SK-N-MC (cell line): Measurements from ENCODE around the gene ZNF319.
"Not testable (repeated sequence)": the region's sequence is repeated elsewhere in the genome, so short reads cannot be mapped to it uniquely, and the experiment has no call there.

Source experiments
- DNase-seq: peaks from one replicate; pipeline ENCODE4 v3.0.0-alpha.2; 2011; ENCODE audit warnings: low read depth, low spot score
- H3K27ac ChIP-seq: fragments of 200-600 bp; sonication (generic); 2 replicates; pipeline ENCODE4 v1.5.1; 2016; ENCODE audit warnings: mixed run types
- H3K36me3 ChIP-seq: fragments of 200-600 bp; sonication (generic); 2 replicates; pipeline ENCODE4 v1.6.1; 2017; ENCODE audit warnings: antibody characterized with exemption, low read length, mixed read lengths; ENCODE audit not compliant: insufficient read depth
- H3K4me3 ChIP-seq: fragments of 200-600 bp; sonication (generic); 2 replicates; pipeline ENCODE4 v1.5.1; 2016
- H3K9ac ChIP-seq: fragments of 200-600 bp; sonication (generic); 2 replicates; pipeline ENCODE4 v1.8.0; 2017; ENCODE audit warnings: mixed run types, mixed read lengths; ENCODE audit not compliant: insufficient read length
- H3K9me3 ChIP-seq: fragments of 200-600 bp; sonication (generic); 2 replicates; pipeline ENCODE4 v1.6.1; 2017; ENCODE audit warnings: low read depth, mild to moderate bottlenecking, antibody characterized with exemption, low read length, moderate library complexity, mixed read lengths
- EZH2 ChIP-seq: fragments of 200-600 bp; sonication (generic); IDR thresholded peaks from one replicate; pipeline ENCODE4 v1.6.1; 2017; ENCODE audit warnings: antibody characterized with exemption
- FOXP2 ChIP-seq: optimal IDR thresholded peaks from 2 replicates; pipeline ENCODE3; 2011; ENCODE audit warnings: mild to moderate bottlenecking, moderate library complexity; ENCODE audit not compliant: insufficient read depth; ENCODE audit errors: extremely low read length, control extremely low read depth
- POLR2AphosphoS5 ChIP-seq: IDR thresholded peaks from 2 replicates; pipeline ENCODE4 v1.6.1; 2012; ENCODE audit warnings: mild to moderate bottlenecking, low read depth, low read length, borderline replicate concordance

Gene ZNF319

DNA sequence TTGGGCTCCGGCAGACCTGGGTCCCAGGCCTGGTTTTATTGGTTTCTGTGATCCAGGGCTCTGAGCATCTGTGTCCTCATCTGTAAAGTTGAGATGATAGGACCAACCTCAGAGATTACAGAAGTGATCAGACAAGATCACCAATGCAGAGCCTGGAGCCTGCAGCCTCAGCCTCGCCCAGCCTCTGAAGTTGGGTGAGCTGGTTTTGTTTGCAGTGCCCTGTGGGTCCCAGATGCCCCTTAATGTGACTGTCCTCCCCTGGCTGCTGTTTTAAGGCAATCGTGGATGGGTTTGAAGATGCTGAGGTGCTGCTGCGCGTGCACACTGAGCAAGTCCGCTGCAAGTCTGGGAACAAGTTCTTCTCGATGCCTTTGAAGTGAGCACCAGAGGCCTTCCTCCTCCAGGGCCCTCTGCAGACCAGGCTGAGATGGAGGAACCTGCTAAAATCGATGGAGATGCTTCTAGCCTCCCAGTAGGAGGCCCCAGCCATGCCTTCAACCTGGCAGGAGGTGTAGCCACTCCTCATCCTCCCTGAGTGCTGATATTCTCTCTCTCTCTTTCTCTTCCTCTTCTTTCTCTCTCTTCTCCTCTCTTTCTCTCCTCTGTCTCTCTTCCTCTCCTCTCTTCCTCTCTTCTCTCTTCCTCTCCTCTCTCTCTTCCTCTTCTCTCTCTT, 19.5 kb upstream of the ZNF319 start:
- no peak overlapping the region for H3K27ac ChIP-seq

DNA sequence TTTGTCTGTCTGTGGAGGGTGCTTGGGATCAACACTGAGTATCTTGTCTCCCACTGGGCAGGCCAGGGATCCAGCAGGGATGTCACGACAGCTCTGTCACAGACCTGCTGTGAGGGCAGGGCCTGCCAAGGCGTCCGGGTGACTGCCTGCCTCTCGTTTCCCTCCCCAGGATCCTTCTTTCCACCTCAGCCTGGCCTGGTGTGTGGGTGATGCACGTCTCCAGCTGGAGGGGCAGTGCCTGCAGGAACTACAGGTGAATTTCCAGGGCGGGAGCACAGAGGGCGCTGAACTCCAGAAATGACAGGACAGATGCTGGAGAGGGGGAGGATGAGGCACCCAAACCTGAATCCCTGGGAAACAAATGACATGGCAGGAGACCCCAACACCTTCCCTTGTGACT, 18.3 kb upstream of the ZNF319 start:
- no peaks in the 10 kb centered on the region for H3K36me3 ChIP-seq
- no peak overlapping the region for H3K27ac ChIP-seq
- H3K4me3 ChIP-seq: no peak overlapping the region
- TF ChIP-seq EZH2 (no peak), FOXP2 (no peak), POLR2AphosphoS5 (no peak)
- no peak for DNase-seq
- H3K9me3 ChIP-seq: no peaks in the 10 kb centered on the region
- no peak overlapping the region for H3K9ac ChIP-seq

More for the DNA sequence above, 19.5 kb upstream of the ZNF319 start:
- TF ChIP-seq FOXP2 (no peak), EZH2 (no peak), POLR2AphosphoS5 (no peak)
- H3K9ac ChIP-seq: no peak overlapping the region
- no peak overlapping the region for H3K4me3 ChIP-seq
- no peaks in the 10 kb centered on the region for H3K36me3 ChIP-seq
- no peak for DNase-seq
- H3K9me3 ChIP-seq: no peaks in the 10 kb centered on the region

DNA sequence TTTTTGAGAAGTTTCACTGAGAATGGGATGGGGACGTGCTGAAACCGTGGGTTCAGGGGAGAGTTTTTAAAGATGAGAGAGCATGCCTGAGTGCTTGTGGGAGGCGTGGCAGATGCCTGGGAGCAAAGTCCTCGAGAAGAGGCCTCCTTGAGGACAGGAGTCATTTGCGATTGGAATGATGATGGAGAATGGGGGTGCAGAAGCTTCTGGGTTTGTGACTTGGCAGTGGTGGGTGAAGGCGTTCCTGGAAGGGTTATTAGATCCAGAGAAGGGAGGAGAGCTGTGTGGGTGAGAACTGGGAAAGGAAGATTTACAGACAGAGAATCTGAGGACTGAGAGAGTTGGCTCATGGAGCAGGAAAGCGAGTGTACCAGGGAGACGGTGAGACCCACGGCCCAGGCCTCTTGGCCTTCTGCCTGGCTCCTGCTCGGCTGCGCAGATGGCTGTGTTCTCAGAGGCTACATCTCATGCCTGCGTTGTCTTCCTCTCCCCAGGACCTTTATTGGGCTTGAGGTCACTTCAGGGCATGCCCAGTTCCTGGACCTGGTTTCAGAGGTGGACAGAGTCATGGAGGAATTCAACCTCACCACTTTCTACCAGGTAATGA, 16.5 kb upstream of the ZNF319 start:
- H3K36me3 ChIP-seq: no peaks in the 10 kb centered on the region
- no peak for DNase-seq
- TF ChIP-seq EZH2 (no peak), FOXP2 (no peak), POLR2AphosphoS5 (no peak)
- no peaks in the 10 kb centered on the region for H3K9me3 ChIP-seq
- H3K4me3 ChIP-seq: no peak overlapping the region
- H3K9ac ChIP-seq: no peak overlapping the region
- no peak overlapping the region for H3K27ac ChIP-seq

DNA sequence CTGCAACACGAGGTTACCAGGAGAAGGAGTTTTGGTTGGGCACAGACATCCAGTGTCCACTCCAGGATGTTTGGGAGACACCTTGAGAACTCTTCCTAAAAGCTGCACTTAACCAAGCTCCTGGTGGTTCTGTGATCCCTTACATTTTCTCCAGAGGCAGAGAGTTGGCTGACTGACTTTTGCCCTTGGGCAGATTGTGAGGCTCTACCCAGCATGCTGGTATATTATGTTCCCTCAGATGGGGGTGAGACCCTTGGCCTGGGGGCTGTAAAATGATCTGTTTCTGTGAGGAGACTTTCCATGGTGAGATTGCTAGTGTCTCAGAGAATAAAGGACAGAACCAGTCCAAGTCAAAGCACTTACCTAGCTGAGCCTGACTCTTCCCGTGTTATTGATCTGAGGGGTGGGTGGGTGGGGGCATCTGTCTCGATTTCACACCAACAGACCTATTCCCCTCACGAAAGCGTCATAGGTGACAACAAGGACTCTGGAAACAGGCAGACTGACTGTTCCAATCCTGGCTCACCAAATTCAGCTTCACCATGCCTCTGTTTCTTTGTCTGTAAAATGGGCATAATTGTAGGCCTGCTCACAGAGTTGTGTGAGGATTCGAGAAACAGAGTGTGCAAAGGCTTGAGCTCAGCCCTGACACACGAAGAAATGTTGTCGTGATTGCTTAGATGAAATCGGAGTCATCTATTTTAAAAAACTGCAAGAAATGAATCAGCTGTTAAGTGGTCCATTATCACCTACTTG, 12.9 kb upstream of the ZNF319 start:
- no peak for TF ChIP-seq FOXP2
- no peak for TF ChIP-seq EZH2
- no peak for TF ChIP-seq POLR2AphosphoS5
- no peaks in the 10 kb centered on the region for H3K9me3 ChIP-seq
- no peak overlapping the region for H3K4me3 ChIP-seq
- no peaks in the 10 kb centered on the region for H3K36me3 ChIP-seq
- H3K27ac ChIP-seq: no peak overlapping the region
- no peak overlapping the region for H3K9ac ChIP-seq
- DNase-seq: no peak

DNA sequence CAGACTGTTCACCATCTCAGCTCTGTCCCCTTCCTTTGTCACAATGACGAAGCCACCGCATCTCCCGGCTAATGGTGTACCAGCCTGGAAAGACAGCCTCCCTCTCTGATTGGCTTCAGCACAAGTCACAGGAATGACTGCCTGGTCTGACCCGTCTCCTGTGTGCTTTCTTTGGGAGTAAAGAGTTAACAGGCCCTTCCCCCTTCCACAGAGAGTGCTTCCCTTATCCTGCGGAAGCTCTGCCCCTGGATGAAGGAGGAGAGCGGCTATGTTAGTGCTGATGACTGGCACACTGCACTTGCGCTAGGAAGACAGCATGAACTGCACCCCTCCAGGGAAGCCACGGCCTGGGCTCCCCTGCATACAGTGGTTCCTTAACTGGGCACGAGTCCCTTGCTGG, 12.0 kb upstream of the ZNF319 start:
- H3K4me3 ChIP-seq: no peak overlapping the region
- H3K27ac ChIP-seq: no peak overlapping the region
- DNase-seq: no peak
- H3K9ac ChIP-seq: no peak overlapping the region
- no peaks in the 10 kb centered on the region for H3K36me3 ChIP-seq
- TF ChIP-seq POLR2AphosphoS5 (no peak), EZH2 (no peak), FOXP2 (no peak)
- H3K9me3 ChIP-seq: no peaks in the 10 kb centered on the region

DNA sequence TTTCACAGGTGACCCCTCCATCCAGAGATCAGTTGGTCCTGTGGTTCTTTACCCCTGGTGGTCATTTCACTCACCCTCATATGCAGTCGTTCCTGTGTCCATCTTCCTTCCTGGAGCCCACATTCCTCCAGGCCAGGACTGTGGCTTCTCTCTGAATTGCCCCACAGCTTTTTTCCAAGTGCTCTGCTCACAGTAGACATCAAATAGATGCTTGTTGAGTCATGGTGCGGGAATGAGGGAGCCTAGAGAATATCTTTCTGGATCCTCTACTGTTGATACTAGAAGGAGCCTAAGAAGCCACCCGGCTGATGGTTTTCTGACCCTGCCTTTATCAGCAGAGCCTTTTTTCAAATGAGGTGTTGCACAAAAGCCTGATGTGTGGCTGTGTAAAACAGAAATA, 11.2 kb upstream of the ZNF319 start:
- Histone ChIP-seq H3K27ac (no peak overlapping the region), H3K4me3 (no peak overlapping the region), H3K36me3 (peaks cover 7% of the 10 kb centered on the region), H3K9ac (no peak overlapping the region), H3K9me3 (no peaks in the 10 kb centered on the region)
- TF ChIP-seq EZH2: no peak
- TF ChIP-seq POLR2AphosphoS5: no peak
- TF ChIP-seq FOXP2: no peak
- no peak for DNase-seq

DNA sequence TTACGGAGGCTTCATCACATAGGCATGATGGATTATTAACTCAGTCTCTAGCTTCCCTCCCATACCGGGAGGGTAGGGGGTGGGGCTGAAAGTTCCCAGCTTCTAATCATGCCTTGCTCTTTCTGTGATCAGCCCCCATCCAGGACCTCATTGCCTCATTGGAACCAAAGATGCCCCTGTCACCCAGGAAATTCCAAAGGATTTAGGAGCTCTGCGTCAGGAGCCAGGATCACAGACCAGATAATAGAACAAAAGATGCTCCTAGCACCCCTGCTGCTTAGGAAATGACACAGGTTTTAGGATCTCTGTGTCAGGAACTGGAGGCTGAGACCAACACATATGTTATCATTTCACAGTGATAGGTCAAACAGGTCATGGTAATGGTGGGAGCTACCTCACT, 10.4 kb upstream of the ZNF319 start:
- TF ChIP-seq FOXP2 (no peak), EZH2 (no peak), POLR2AphosphoS5 (no peak)
- H3K9ac ChIP-seq: no peak overlapping the region
- H3K4me3 ChIP-seq: no peak overlapping the region
- peaks cover 11% of the 10 kb centered on the region for H3K36me3 ChIP-seq
- no peaks in the 10 kb centered on the region for H3K9me3 ChIP-seq
- no peak overlapping the region for H3K27ac ChIP-seq
- DNase-seq: no peak

DNA sequence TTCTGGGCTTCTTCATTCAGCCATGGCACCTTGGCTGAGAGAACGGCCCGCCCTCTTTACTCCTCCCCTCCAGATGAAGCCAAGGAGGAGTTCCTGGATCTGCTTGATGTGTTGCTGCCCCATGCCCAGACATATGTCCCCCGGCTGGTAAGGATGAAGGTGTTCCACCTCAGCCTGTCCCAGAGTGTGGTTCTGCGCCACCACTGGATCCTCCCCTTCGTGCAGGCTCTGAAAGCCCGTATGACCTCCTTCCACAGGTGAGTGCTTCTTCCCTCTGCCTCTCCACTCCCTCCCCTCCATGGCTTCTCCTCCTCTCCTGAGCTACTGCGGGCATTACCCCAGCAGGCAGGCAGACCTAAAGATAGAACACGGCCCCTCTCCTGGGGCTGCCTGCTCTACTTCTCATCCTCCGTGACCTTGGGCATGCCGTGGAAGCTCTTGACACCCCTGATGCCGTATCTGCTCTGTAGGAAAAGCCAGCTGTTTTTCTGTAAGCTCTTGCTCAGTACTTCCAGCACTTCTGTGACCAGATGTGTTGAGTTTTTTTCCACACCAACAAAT, 9.5 kb upstream of the ZNF319 start:
- no peak for DNase-seq
- TF ChIP-seq FOXP2 (no peak), EZH2 (no peak), POLR2AphosphoS5 (no peak)
- Histone ChIP-seq H3K27ac (no peak overlapping the region), H3K4me3 (no peak overlapping the region), H3K36me3 (peaks cover 14% of the 10 kb centered on the region), H3K9me3 (no peaks in the 10 kb centered on the region), H3K9ac (no peak overlapping the region)

DNA sequence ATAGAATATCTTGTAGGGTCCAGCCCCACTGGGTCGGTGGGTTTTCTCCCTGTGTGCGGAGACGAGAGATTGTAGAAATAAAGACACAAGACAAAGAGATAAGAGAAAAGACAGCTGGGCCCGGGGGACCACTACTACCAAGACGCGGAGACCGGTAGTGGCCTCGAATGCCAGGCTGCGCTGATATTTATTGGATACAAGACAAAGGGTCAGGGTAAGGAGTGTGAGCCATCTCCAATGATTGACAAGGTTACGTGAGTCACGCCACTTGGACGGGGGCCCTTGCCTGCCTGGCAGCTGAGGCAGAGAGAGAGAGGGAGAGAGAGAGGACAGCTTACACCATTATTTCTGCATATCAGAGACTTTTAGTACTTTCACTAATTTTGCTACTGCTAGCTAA, 4.3 kb upstream of the ZNF319 start:
- not testable (repeated sequence) for H3K9ac ChIP-seq, H3K27ac ChIP-seq, DNase-seq, H3K4me3 ChIP-seq, H3K9me3 ChIP-seq
- peaks cover 14% of the 10 kb centered on the region for H3K36me3 ChIP-seq
